ENCODE data around the gene MAN1A1.
A peak's percentile ranks its signal among the peaks of the same experiment; 100 is the strongest.

The MAN1A1 gene

GRCh38 chr6:119205911-119206618 is 143.5 kb downstream of the MAN1A1 start:
- FAIRE-seq, result peak; percentile 86
- peak; percentile 9 for DNase-seq (ENCODE audit: insufficient read length, low spot score)

GRCh38 chr6:119204719-119205118 is 144.8 kb downstream of the MAN1A1 start:
- FAIRE-seq (no peak), DNase-seq (ENCODE audit: insufficient read length, low spot score) (no peak)

- FAIRE-seq (peak; percentile 26), DNase-seq (ENCODE audit: insufficient read length, low spot score) (no peak)
Observed at GRCh38 chr6:119201480-119201879, 148.1 kb downstream of the MAN1A1 start.

GRCh38 chr6:119200512-119201175 is 148.9 kb downstream of the MAN1A1 start:
- no peak for DNase-seq (ENCODE audit: insufficient read length, low spot score)
- no peak for FAIRE-seq

GRCh38 chr6:119197271-119197670 is 152.3 kb downstream of the MAN1A1 start:
- DNase-seq (ENCODE audit: insufficient read length, low spot score) (no peak), FAIRE-seq (no peak)

- no peak for DNase-seq (ENCODE audit: insufficient read length, low spot score)
- FAIRE-seq, result no peak
Observed at GRCh38 chr6:119196715-119197114, 152.8 kb downstream of the MAN1A1 start.

GRCh38 chr6:119195848-119196247 is 153.7 kb downstream of the MAN1A1 start:
- FAIRE-seq (no peak), DNase-seq (ENCODE audit: insufficient read length, low spot score) (no peak)

GRCh38 chr6:119195204-119195603 is 154.4 kb downstream of the MAN1A1 start:
- DNase-seq (ENCODE audit: insufficient read length, low spot score) (no peak), FAIRE-seq (no peak)

GRCh38 chr6:119193707-119194106 is 155.9 kb downstream of the MAN1A1 start:
- FAIRE-seq (no peak), DNase-seq (ENCODE audit: insufficient read length, low spot score) (no peak)

- no peak for DNase-seq (ENCODE audit: insufficient read length, low spot score)
- no peak for FAIRE-seq
Observed at GRCh38 chr6:119192200-119192599, 157.4 kb downstream of the MAN1A1 start.

- DNase-seq (ENCODE audit: insufficient read length, low spot score), result no peak
- FAIRE-seq, result no peak
Observed at GRCh38 chr6:119190176-119190575, 159.4 kb downstream of the MAN1A1 start.

GRCh38 chr6:119189498-119189897 is 160.1 kb downstream of the MAN1A1 start:
- FAIRE-seq (no peak), DNase-seq (ENCODE audit: insufficient read length, low spot score) (no peak)

- DNase-seq (ENCODE audit: insufficient read length, low spot score) (no peak), FAIRE-seq (no peak)
Observed at GRCh38 chr6:119187596-119187995, 162.0 kb downstream of the MAN1A1 start.

- DNase-seq (ENCODE audit: insufficient read length, low spot score) (no peak), FAIRE-seq (no peak)
Observed at GRCh38 chr6:119186490-119186889, 163.1 kb downstream of the MAN1A1 start.

- DNase-seq (ENCODE audit: insufficient read length, low spot score) (no peak), FAIRE-seq (no peak)
Observed at GRCh38 chr6:119184008-119184648, 165.4 kb downstream of the MAN1A1 start.

GRCh38 chr6:119183457-119183856 is 166.1 kb downstream of the MAN1A1 start:
- FAIRE-seq, result no peak
- no peak for DNase-seq (ENCODE audit: insufficient read length, low spot score)

- DNase-seq (ENCODE audit: insufficient read length, low spot score), result no peak
- no peak for FAIRE-seq
Observed at GRCh38 chr6:119182875-119183274, 166.7 kb downstream of the MAN1A1 start.

- DNase-seq (ENCODE audit: insufficient read length, low spot score) (no peak), FAIRE-seq (no peak)
Observed at GRCh38 chr6:119182216-119182803, 167.3 kb downstream of the MAN1A1 start.

- DNase-seq (ENCODE audit: insufficient read length, low spot score) (no peak), FAIRE-seq (no peak)
Observed at GRCh38 chr6:119181046-119181445, 168.5 kb downstream of the MAN1A1 start.

- no peak for DNase-seq (ENCODE audit: insufficient read length, low spot score)
- peak; percentile 48 for FAIRE-seq
Observed at GRCh38 chr6:119179842-119180241, 169.7 kb downstream of the MAN1A1 start.

- FAIRE-seq (no peak), DNase-seq (ENCODE audit: insufficient read length, low spot score) (no peak)
Observed at GRCh38 chr6:119179062-119179461, 170.5 kb downstream of the MAN1A1 start.

GRCh38 chr6:119176445-119176844 is 173.1 kb downstream of the MAN1A1 start:
- FAIRE-seq (no peak), DNase-seq (ENCODE audit: insufficient read length, low spot score) (no peak)

Data from GM19239 (cell line).